Hematopoietic multipotent progenitor cell treated with erythropoietin and hydrocortisone succinate and interleukin-3 and kit ligand, for 8 days (in vitro differentiated cells): ENCODE results near the gene VPS25.

ENCODE experiments used
- DNase-seq: peaks from one replicate; pipeline ENCODE4 v3.0.0-alpha.2; 2015

VPS25 gene

DNA sequence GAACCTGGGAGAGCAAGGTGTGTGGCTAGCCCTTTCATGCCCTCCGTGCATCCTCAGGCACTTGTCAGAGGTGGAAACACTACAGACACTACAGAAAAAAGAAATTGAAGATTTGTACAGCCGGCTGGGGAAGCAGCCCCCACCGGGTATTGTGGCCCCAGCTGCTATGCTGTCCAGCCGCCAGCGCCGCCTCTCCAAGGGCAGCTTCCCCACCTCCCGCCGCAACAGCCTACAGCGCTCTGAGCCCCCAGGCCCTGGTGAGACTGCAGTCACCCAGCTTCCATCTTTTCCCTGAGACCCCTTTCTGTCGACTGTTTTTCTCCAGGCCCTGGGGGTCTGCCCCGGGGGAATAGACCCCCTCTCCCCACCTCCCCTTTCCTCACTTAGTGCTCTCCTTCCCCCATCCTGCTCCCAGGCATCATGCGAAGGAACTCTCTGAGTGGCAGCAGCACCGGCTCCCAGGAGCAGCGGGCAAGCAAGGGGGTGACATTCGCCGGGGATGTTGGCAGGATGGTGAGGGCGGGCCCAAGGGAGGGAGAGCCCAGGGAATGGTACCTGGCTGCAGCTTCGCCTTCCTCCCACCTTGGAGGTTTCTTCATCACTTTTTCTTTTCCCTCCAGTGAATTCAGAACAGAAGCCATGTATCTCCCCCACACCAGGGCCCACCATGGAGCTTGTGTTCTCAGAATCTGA lies 23.0 kb downstream of the VPS25 start:
- DNase-seq: no peak

- DNase-seq: no peak
These were observed 24.1 kb downstream of the VPS25 start for GRCh38 chr17:42797067-42798007.

GRCh38 chr17:42798011-42798382 lies 24.7 kb downstream of the VPS25 start:
- no peak for DNase-seq

DNA sequence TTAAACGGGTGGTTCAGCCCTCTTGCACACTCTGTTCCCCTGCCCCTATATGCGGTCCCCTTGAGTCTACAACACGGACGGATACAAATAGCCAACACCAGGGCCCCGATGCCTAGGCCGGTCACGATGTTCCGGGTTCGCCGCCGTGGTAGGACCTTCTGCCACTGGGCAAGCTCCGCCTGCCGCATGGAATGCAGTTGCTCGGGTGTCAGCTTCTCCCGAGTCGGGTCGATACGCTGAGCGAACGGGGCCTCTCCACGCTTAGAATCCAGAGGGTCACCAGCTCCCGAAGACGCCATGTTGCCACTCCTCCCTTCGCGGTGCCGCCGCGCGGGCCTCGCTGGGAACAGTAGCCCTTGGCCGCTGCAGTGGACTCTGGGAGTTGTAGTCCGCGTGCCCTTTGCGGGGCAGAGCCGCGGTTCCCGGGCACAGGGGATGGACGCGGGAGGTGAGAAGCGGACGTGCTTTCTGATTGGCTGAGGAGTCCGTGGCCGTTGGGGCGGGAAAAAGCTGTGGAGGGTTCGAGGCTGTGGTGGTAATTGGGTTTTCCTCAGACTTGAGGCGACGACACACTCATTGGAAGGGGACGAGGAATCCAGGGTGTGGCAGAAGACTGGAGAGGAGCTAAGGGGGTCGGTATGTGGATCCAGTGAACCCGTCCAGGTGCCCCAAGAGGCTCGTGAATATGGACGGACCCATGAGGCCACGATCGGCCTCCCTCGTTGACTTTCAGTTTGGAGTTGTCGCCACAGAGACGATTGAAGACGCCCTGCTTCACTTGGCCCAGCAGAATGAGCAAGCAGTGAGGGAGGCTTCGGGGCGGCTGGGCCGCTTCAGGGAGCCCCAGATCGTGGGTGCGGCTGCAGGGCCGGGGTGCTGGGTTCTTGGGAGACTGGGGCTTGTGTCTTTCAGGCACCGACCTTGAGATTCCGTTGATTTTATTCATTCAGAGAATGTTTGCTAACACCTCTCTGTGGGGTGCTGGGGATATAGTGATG lies 25.4 kb downstream of the VPS25 start, which contains the start of the genes CNTD1 and COA3:
Gene CNTD1, plus strand, starts transcription at position 479 of the 998 bp plus-strand sequence. Its CDS starts 207 bp downstream, at position 686.
Gene COA3, minus strand, starts transcription at position 322 of the 998 bp plus-strand sequence. Its CDS starts 23 bp downstream, at position 299.
- peak; percentile 88 for DNase-seq

DNA sequence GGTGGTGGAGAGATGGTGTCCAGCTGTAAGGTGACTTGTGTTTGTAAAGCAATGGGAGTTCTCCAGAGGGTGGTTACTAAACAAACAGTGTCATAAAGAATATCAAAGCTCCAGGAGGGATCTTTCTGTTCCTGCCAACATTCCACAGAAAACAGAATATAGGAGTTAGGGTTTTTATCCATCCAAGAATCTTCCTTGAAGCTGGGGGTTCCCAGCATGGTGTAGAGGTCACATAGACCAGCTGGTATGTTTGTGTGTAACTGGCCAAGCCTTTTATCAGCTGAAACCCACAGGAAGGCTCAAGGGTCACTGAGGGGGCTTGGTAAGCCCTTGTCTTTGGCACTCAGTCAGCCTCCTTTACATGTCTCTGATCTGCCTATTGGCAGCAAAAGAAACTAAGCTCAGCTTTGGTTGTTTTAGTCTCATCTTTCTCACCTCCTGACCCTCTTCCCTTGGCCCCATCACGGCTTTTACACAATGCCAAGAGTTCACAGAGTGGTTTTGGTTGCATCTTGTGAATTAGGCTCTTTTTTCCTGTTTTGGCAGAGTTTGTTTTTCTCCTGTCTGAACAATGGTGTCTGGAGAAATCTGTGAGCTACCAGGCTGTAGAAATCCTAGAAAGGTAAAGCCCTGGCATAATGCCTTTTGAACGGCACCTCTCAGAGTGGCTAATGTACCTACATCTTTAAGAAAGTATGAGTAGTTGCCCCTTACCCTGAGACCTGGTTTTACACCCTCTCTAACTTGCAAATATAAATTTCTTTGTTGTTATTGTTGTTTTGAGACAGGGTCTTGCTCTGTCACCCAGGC lies 30.0 kb downstream of the VPS25 start:
- DNase-seq: no peak

GRCh38 chr17:42804918-42805367 lies 31.7 kb downstream of the VPS25 start:
- no peak for DNase-seq

DNA sequence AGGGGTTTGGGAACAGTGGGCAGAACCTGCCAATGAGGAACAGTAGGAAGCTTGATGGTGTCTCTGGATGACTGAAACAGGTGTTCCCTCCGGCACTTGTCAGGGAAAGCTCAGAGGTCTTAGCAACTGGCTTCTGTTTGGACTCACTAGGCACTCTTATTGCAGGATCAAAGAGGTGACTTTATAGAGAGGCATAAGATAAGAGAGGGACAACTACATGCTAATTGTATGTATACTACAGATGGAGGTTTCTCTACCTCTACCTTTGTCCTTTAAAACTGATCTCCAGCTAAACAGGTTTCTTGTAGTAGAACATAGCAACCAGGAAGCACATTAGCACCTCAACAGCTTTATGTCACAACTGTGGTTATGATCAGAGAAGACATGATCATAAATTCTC lies 33.0 kb downstream of the VPS25 start:
- DNase-seq: no peak

DNA sequence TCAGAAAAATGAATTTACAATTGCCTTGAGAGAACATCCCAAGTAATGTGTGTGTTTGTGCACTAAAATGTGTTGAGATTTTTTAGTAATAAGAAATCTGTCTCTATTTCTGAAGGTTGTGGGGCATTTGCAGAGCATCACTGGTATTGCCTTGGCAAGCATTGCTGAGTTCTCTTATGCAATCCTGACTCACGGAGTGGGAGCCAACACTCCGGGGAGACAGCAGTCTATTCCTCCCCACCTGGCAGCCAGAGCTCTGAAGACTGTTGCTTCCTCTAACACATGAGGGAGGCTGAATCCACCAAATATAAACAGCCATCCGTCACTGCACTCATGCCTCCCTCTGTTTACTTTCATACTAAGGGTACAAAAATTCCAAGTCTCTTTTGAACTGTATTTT lies 36.0 kb downstream of the VPS25 start:
- no peak for DNase-seq

- no peak for DNase-seq
These were observed 41.6 kb downstream of the VPS25 start for GRCh38 chr17:42814633-42815399.

- DNase-seq: no peak
These were observed 44.6 kb downstream of the VPS25 start for GRCh38 chr17:42817866-42818265.

GRCh38 chr17:42818379-42818778 lies 45.1 kb downstream of the VPS25 start:
- DNase-seq: no peak

- peak; percentile 85 for DNase-seq
These were observed 46.8 kb downstream of the VPS25 start for GRCh38 chr17:42819939-42820535.

- no peak for DNase-seq
These were observed 47.9 kb downstream of the VPS25 start for GRCh38 chr17:42821176-42821575.

GRCh38 chr17:42827472-42827871 lies 54.2 kb downstream of the VPS25 start:
- no peak for DNase-seq
